H9 (cell line): ENCODE data around the gene NINJ1. TPM values are rescaled to one million over a fixed set of nuclear protein-coding genes. Genes with fewer than 3 reads are reported as not detected.

Source experiments
- DNase-seq: peaks from one replicate; pipeline ENCODE4 v3.0.0-alpha.2; 2017
- H2AFZ ChIP-seq: one replicate; pipeline ENCODE4 v1.6.1; 2013; ENCODE audit warnings: mild to moderate bottlenecking, low read length, control low read depth, moderate library complexity
- H2AK5ac ChIP-seq: 2 replicates; pipeline ENCODE4 v1.6.1; 2013; ENCODE audit warnings: low read length, control low read depth, mixed read lengths; ENCODE audit not compliant: insufficient read length
- H2BK120ac ChIP-seq: one replicate; pipeline ENCODE4 v1.6.1; 2013; ENCODE audit warnings: low read depth, mild to moderate bottlenecking, low read length, control low read depth, inconsistent platforms; ENCODE audit not compliant: poor library complexity, severe bottlenecking
- H2BK12ac ChIP-seq: 2 replicates; pipeline ENCODE4 v1.6.1; 2013; ENCODE audit warnings: low read length, control low read depth, mixed read lengths, low read depth; ENCODE audit not compliant: insufficient read length
- H2BK15ac ChIP-seq: 2 replicates; pipeline ENCODE4 v1.6.1; 2013; ENCODE audit warnings: low read depth, low read length, control low read depth
- H2BK20ac ChIP-seq: one replicate; pipeline ENCODE4 v1.6.1; 2013; ENCODE audit warnings: low read depth, mild to moderate bottlenecking, low read length, control low read depth, inconsistent platforms; ENCODE audit not compliant: poor library complexity, severe bottlenecking
- H2BK5ac ChIP-seq: 2 replicates; pipeline ENCODE4 v1.6.1; 2013; ENCODE audit warnings: low read length, control low read depth, mixed read lengths; ENCODE audit not compliant: insufficient read length
- H3K14ac ChIP-seq: 2 replicates; pipeline ENCODE4 v1.6.1; 2013; ENCODE audit warnings: low read length, control low read depth; ENCODE audit not compliant: insufficient read depth
- H3K18ac ChIP-seq: 2 replicates; pipeline ENCODE4 v1.6.1; 2013; ENCODE audit warnings: low read depth, mild to moderate bottlenecking, mixed read lengths, low read length, control low read depth; ENCODE audit not compliant: insufficient read length
- H3K23ac ChIP-seq: 2 replicates; pipeline ENCODE4 v1.6.1; 2013; ENCODE audit warnings: low read length, control low read depth, mixed read lengths, low read depth; ENCODE audit not compliant: insufficient read length
- H3K23me2 ChIP-seq: 2 replicates; pipeline ENCODE4 v1.6.1; 2013; ENCODE audit warnings: low read depth, mild to moderate bottlenecking, mixed read lengths, low read length, control low read depth; ENCODE audit not compliant: insufficient read length, poor library complexity, severe bottlenecking
- H3K27ac ChIP-seq: 2 replicates; pipeline ENCODE4 v1.5.1; 2013; ENCODE audit warnings: low read length, control low read depth, mixed read lengths, low read depth; ENCODE audit not compliant: insufficient read length
- H3K27me3 ChIP-seq: 2 replicates; pipeline ENCODE4 v1.6.1; 2013; ENCODE audit warnings: low read length, control low read depth, inconsistent platforms; ENCODE audit not compliant: insufficient read depth
- H3K4ac ChIP-seq: 2 replicates; pipeline ENCODE4 v1.6.1; 2013; ENCODE audit warnings: low read depth, mild to moderate bottlenecking, control low read depth, inconsistent platforms, low read length, moderate library complexity
- H3K4me1 ChIP-seq: 2 replicates; pipeline ENCODE4 v1.6.1; 2013; ENCODE audit warnings: low read length, control low read depth, inconsistent platforms; ENCODE audit not compliant: insufficient read depth
- H3K4me2 ChIP-seq: 2 replicates; pipeline ENCODE4 v1.6.1; 2013; ENCODE audit warnings: low read length, control low read depth, mixed read lengths; ENCODE audit not compliant: insufficient read length, insufficient read depth
- H3K56ac ChIP-seq: 2 replicates; pipeline ENCODE4 v1.6.1; 2013; ENCODE audit warnings: low read depth, mild to moderate bottlenecking, mixed read lengths, low read length, control low read depth; ENCODE audit not compliant: insufficient read length
- H3K79me1 ChIP-seq: 2 replicates; pipeline ENCODE4 v1.6.1; 2013; ENCODE audit warnings: low read depth, mild to moderate bottlenecking, moderate library complexity, low read length, control low read depth, inconsistent platforms; ENCODE audit not compliant: insufficient read depth, poor library complexity, severe bottlenecking
- H3K79me2 ChIP-seq: 2 replicates; pipeline ENCODE4 v1.6.1; 2013; ENCODE audit warnings: low read length, control low read depth, inconsistent platforms; ENCODE audit not compliant: insufficient read depth
- H3K9ac ChIP-seq: 2 replicates; pipeline ENCODE4 v1.6.1; 2013; ENCODE audit warnings: low read length, control low read depth, mixed read lengths; ENCODE audit not compliant: insufficient read length; ENCODE audit errors: extremely low read depth
- H3K9me3 ChIP-seq: one replicate; pipeline ENCODE4 v1.6.1; 2013; ENCODE audit warnings: low read depth, low read length, inconsistent platforms; ENCODE audit not compliant: control insufficient read depth
- H3T11ph ChIP-seq: one replicate; pipeline ENCODE4 v1.6.1; 2013; ENCODE audit warnings: mild to moderate bottlenecking, low read length, control low read depth, inconsistent platforms
- H4K20me1 ChIP-seq: one replicate; pipeline ENCODE4 v1.6.1; 2013; ENCODE audit not compliant: control insufficient read depth, insufficient read length, insufficient read depth
- H4K5ac ChIP-seq: 2 replicates; pipeline ENCODE4 v1.6.1; 2013; ENCODE audit warnings: low read depth, mild to moderate bottlenecking, mixed read lengths, low read length, control low read depth; ENCODE audit not compliant: insufficient read length
- H4K8ac ChIP-seq: replicated peaks from 2 replicates; pipeline ENCODE4 v1.6.1; 2013; ENCODE audit warnings: low read length, control low read depth, mixed read lengths, low read depth; ENCODE audit not compliant: insufficient read length
- H4K91ac ChIP-seq: 2 replicates; pipeline ENCODE4 v1.6.1; 2013; ENCODE audit warnings: low read depth, mild to moderate bottlenecking, moderate library complexity, mixed read lengths, low read length, control low read depth; ENCODE audit not compliant: insufficient read length
- H3K27ac Mint-ChIP-seq, 3 experiments: 2 replicates in 2 of 3; 3 replicates in 1 of 3; pipeline ENCODE4 v1.8.0; 2020 to 2021; ENCODE audit warnings: mixed read lengths in 3 of 3, mild to moderate bottlenecking in 1 of 3, moderate library complexity in 1 of 3
- H3K27me3 Mint-ChIP-seq: 2 replicates; pipeline ENCODE4 v1.8.0; 2021; ENCODE audit warnings: low read depth, mild to moderate bottlenecking, moderate library complexity, mixed read lengths
- H3K36me3 Mint-ChIP-seq, 3 experiments: 2 replicates in 2 of 3; 3 replicates in 1 of 3; pipeline ENCODE4 v1.8.0; 2020 to 2021; ENCODE audit warnings: low read depth in 3 of 3, mixed read lengths in 3 of 3; ENCODE audit not compliant: insufficient read depth in 1 of 3
- H3K4me1 Mint-ChIP-seq, 2 experiments: 2 replicates each; pipeline ENCODE4 v1.8.0; 2020; ENCODE audit warnings: mixed read lengths in 2 of 2
- H3K4me3 Mint-ChIP-seq, 2 experiments: 2 replicates in 1 of 2; 3 replicates in 1 of 2; pipeline ENCODE4 v1.8.0; 2020 to 2021; ENCODE audit warnings: mild to moderate bottlenecking in 2 of 2, mixed read lengths in 2 of 2, moderate library complexity in 1 of 2
- H3K9me3 Mint-ChIP-seq, 2 experiments: 2 replicates in 1 of 2; 3 replicates in 1 of 2; pipeline ENCODE4 v1.8.0; 2020; ENCODE audit warnings: mild to moderate bottlenecking in 2 of 2, mixed read lengths in 2 of 2, moderate library complexity in 1 of 2
- CTCF ChIP-seq: fragments of 200-600 bp; sonication (generic); conservative IDR thresholded peaks from 3 replicates; pipeline ENCODE4 v1.8.0; 2021; ENCODE audit warnings: antibody characterized with exemption, mild to moderate bottlenecking
- WGBS: extraction: QIAGEN DNeasy Blood & Tissue Kit; methylation state at CpG from one replicate; pipeline ENCODE4 v1.1.7; 2013; ENCODE audit warnings: missing lambda C conversion rate, low lambda C conversion rate, mixed read lengths; ENCODE audit not compliant: insufficient read length; ENCODE audit errors: extremely low coverage; 5-methylcytosine and 5-hydroxymethylcytosine counted together
- total RNA-seq: library from RNA; stranded (reverse); gene quantifications from 2 replicates; pipeline ENCODE4 v1.2.1, GENCODE V29; 2021

NINJ1 gene
- total RNA-seq, 1 experiment from 2014 or later, result 28.9 TPM

GRCh38 chr9:93137362-93137761 lies 3.3 kb upstream of the NINJ1 start:
- WGBS, result no CpG with 5 or more reads among the region's 11 CpGs
- Histone ChIP-seq H3K14ac (no peak overlapping the region), H3T11ph (no peak overlapping the region), H4K5ac (no peak overlapping the region), H4K20me1 (no peaks in the 10 kb centered on the region), H3K79me2 (no peaks in the 10 kb centered on the region), H3K79me1 (no peaks in the 10 kb centered on the region), H2AFZ (no peak overlapping the region), H3K4me2 (no peak overlapping the region), H3K4ac (no peak overlapping the region), H3K4me1 (no peaks in the 10 kb centered on the region; the same call in 1 of the 2 replicates), H2BK120ac (no peak overlapping the region), H2BK12ac (no peak overlapping the region), H2AK5ac (no peak overlapping the region), H4K8ac (no peak overlapping the region), H3K56ac (no peak overlapping the region), H3K27me3 (peaks cover 5% of the 10 kb centered on the region; the same call in 1 of the 2 replicates), H2BK15ac (no peak overlapping the region), H3K9me3 (no peaks in the 10 kb centered on the region), H2BK5ac (no peak overlapping the region), H3K23ac (no peak overlapping the region), H2BK20ac (no peak overlapping the region), H3K18ac (no peak overlapping the region), H4K91ac (no peak overlapping the region), H3K23me2 (no peaks in the 10 kb centered on the region), H3K9ac (no peak overlapping the region), H3K27ac (no peak overlapping the region)
- peaks cover 2 to 3% of the 10 kb centered on the region in 2 experiments; a peak in 2 of 5 replicates for H3K9me3 Mint-ChIP-seq
- no peak for TF ChIP-seq CTCF
- H3K4me1 Mint-ChIP-seq, result peaks cover 13 to 19% of the 10 kb centered on the region in 2 experiments
- no peak for DNase-seq
- H3K27me3 Mint-ChIP-seq, result peaks cover 32% of the 10 kb centered on the region
- no peak overlapping the region for H3K27ac Mint-ChIP-seq
- no peak overlapping the region for H3K4me3 Mint-ChIP-seq
- no peaks in the 10 kb centered on the region; a peak in 1 of 7 replicates for H3K36me3 Mint-ChIP-seq
